ENCODE measurements around the gene ST7.

DNA sequence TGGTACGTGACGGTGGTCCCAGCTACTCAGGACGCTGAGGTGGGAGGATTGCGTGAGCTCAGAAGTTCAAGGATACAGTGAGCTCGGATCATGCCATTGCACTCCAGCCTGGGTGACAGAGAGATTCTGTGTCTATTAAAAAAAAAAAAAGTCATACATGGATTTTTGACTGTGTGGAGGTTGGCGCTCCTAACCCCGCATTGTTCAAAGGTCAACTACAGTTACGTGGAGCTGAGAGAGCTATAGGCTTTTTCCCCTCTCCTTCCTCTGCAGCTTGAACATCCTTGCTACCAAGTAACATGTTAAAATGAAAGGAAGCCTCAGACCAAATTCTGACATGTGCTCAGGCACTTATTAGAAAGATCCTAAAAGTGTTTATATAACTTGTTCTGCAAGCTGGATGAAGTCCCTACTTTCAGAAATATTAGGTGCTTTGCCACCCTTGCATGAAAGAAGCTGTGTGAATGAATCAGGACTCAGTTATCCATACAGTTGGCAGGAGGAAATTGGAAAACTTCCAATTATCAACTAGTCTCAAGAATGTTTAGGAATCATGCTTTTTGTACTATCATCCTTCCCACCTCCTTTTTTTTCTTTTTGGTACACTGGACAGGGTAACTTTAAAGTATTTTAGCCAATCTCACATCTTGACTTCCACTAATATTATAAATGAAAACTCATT, 12.5 kb upstream of the ST7 start:
- TF ChIP-seq, protein P1, sequence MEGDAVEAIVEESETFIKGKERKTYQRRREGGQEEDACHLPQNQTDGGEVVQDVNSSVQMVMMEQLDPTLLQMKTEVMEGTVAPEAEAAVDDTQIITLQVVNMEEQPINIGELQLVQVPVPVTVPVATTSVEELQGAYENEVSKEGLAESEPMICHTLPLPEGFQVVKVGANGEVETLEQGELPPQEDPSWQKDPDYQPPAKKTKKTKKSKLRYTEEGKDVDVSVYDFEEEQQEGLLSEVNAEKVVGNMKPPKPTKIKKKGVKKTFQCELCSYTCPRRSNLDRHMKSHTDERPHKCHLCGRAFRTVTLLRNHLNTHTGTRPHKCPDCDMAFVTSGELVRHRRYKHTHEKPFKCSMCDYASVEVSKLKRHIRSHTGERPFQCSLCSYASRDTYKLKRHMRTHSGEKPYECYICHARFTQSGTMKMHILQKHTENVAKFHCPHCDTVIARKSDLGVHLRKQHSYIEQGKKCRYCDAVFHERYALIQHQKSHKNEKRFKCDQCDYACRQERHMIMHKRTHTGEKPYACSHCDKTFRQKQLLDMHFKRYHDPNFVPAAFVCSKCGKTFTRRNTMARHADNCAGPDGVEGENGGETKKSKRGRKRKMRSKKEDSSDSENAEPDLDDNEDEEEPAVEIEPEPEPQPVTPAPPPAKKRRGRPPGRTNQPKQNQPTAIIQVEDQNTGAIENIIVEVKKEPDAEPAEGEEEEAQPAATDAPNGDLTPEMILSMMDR (conservative IDR thresholded peaks at IDR 0.05; ENCODE audit: low read depth in 2 of 2): no peak
- TF ChIP-seq EZH2 (IDR thresholded peaks at IDR 0.05; ENCODE audit: low read depth, unreplicated experiment) (no peak), POLR2AphosphoS5 (IDR thresholded peaks at IDR 0.05; ENCODE audit: low read depth) (no peak)
- TF ChIP-seq, protein P2, sequence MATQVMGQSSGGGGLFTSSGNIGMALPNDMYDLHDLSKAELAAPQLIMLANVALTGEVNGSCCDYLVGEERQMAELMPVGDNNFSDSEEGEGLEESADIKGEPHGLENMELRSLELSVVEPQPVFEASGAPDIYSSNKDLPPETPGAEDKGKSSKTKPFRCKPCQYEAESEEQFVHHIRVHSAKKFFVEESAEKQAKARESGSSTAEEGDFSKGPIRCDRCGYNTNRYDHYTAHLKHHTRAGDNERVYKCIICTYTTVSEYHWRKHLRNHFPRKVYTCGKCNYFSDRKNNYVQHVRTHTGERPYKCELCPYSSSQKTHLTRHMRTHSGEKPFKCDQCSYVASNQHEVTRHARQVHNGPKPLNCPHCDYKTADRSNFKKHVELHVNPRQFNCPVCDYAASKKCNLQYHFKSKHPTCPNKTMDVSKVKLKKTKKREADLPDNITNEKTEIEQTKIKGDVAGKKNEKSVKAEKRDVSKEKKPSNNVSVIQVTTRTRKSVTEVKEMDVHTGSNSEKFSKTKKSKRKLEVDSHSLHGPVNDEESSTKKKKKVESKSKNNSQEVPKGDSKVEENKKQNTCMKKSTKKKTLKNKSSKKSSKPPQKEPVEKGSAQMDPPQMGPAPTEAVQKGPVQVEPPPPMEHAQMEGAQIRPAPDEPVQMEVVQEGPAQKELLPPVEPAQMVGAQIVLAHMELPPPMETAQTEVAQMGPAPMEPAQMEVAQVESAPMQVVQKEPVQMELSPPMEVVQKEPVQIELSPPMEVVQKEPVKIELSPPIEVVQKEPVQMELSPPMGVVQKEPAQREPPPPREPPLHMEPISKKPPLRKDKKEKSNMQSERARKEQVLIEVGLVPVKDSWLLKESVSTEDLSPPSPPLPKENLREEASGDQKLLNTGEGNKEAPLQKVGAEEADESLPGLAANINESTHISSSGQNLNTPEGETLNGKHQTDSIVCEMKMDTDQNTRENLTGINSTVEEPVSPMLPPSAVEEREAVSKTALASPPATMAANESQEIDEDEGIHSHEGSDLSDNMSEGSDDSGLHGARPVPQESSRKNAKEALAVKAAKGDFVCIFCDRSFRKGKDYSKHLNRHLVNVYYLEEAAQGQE (IDR thresholded peaks at IDR 0.05; ENCODE audit: unreplicated experiment): no peak
